Urinary bladder (tissue), 4 donors: ENCODE results near the gene ARHGAP28. TPM values are rescaled to one million over a fixed set of nuclear protein-coding genes. Genes with fewer than 3 reads are reported as not detected.

Experiments
- DNase-seq: peaks from one replicate; pipeline ENCODE4 v3.0.0-alpha.2; 2015; ENCODE audit errors: extremely low spot score
- H3K27ac ChIP-seq: one replicate; pipeline ENCODE4 v1.5.1; 2013; ENCODE audit warnings: low read depth, mild to moderate bottlenecking, moderate library complexity
- H3K36me3 ChIP-seq: one replicate; pipeline ENCODE4 v1.6.1; 2013; ENCODE audit warnings: mild to moderate bottlenecking, moderate library complexity; ENCODE audit not compliant: insufficient read depth
- H3K4me1 ChIP-seq: one replicate; pipeline ENCODE4 v1.6.1; 2013; ENCODE audit warnings: mild to moderate bottlenecking, moderate library complexity; ENCODE audit not compliant: insufficient read depth
- H3K4me3 ChIP-seq: one replicate; pipeline ENCODE4 v1.5.1; 2013; ENCODE audit warnings: low read depth, low read length
- WGBS: extraction: QIAGEN DNeasy Blood & Tissue Kit; methylation state at CpG from one replicate; pipeline ENCODE4 v1.1.7; 2013; 5-methylcytosine and 5-hydroxymethylcytosine counted together
- polyA plus RNA-seq: library from polyadenylated mRNA; stranded (reverse); fragments of 200-250 nt; gene quantifications from one replicate; pipeline ENCODE4 v1.2.3, GENCODE V29; 2013
- total RNA-seq: library from RNA; depleted of rRNA; stranded (reverse); fragments of >200 nt; gene quantifications from one replicate; pipeline ENCODE4 v1.2.3, GENCODE V29; 2014
- donor health status: healthy with polysubstance abuse.
- donor health status: healthy.

Gene ARHGAP28
- total and polyA plus RNA-seq, 2 donors = 9.1 to 84.0 TPM

- H3K4me1 ChIP-seq = no peaks in the 10 kb centered on the region
- no peaks in the 10 kb centered on the region for H3K36me3 ChIP-seq
- H3K4me3 ChIP-seq = no peak overlapping the region
- H3K27ac ChIP-seq = no peak overlapping the region
- DNase-seq = no peak
- WGBS = 71% methylated on average over 5 of the region's 5 CpGs
Measured at GRCh38 chr18:6743999-6744398, 14.5 kb downstream of the ARHGAP28 start.

- WGBS = 96% methylated on average over 1 of the region's 1 CpG
- H3K27ac ChIP-seq = no peak overlapping the region
Measured at GRCh38 chr18:6744816-6745455, 15.4 kb downstream of the ARHGAP28 start.

GRCh38 chr18:6745504-6746031 is 16.1 kb downstream of the ARHGAP28 start:
- no peak for DNase-seq
- H3K36me3 ChIP-seq = no peaks in the 10 kb centered on the region
- no peaks in the 10 kb centered on the region for H3K4me1 ChIP-seq
- H3K4me3 ChIP-seq = no peak overlapping the region
- 87% methylated on average over 5 of the region's 5 CpGs for WGBS
- no peak overlapping the region for H3K27ac ChIP-seq

More at GRCh38 chr18:6744816-6745455, 15.4 kb downstream of the ARHGAP28 start:
- no peaks in the 10 kb centered on the region for H3K36me3 ChIP-seq
- H3K4me3 ChIP-seq = no peak overlapping the region
- DNase-seq = no peak
- H3K4me1 ChIP-seq = no peaks in the 10 kb centered on the region

- Histone ChIP-seq H3K36me3 (no peaks in the 10 kb centered on the region), H3K4me3 (no peak overlapping the region), H3K4me1 (no peaks in the 10 kb centered on the region), H3K27ac (no peak overlapping the region)
- no peak for DNase-seq
- 85% methylated on average over 2 of the region's 2 CpGs for WGBS
Measured at GRCh38 chr18:6746386-6746960, 17.0 kb downstream of the ARHGAP28 start.

- H3K4me1 ChIP-seq = no peaks in the 10 kb centered on the region
- H3K27ac ChIP-seq = no peak overlapping the region
- 52% methylated on average over 2 of the region's 2 CpGs for WGBS
- DNase-seq = no peak
- H3K36me3 ChIP-seq = no peaks in the 10 kb centered on the region
- no peak overlapping the region for H3K4me3 ChIP-seq
Measured at GRCh38 chr18:6747646-6748045, 18.1 kb downstream of the ARHGAP28 start.

GRCh38 chr18:6748241-6748640 is 18.7 kb downstream of the ARHGAP28 start:
- 74% methylated on average over 2 of the region's 2 CpGs for WGBS
- Histone ChIP-seq H3K4me1 (no peaks in the 10 kb centered on the region), H3K36me3 (no peaks in the 10 kb centered on the region), H3K4me3 (no peak overlapping the region), H3K27ac (no peak overlapping the region)
- no peak for DNase-seq

GRCh38 chr18:6750411-6750810 is 20.9 kb downstream of the ARHGAP28 start:
- WGBS = 92% methylated on average over 1 of the region's 1 CpG
- H3K4me3 ChIP-seq = no peak overlapping the region
- no peaks in the 10 kb centered on the region for H3K4me1 ChIP-seq
- no peaks in the 10 kb centered on the region for H3K36me3 ChIP-seq
- H3K27ac ChIP-seq = no peak overlapping the region
- DNase-seq = no peak

- no peaks in the 10 kb centered on the region for H3K4me1 ChIP-seq
- H3K27ac ChIP-seq = no peak overlapping the region
- DNase-seq = no peak
- H3K36me3 ChIP-seq = no peaks in the 10 kb centered on the region
- 70% methylated on average over 2 of the region's 2 CpGs for WGBS
- H3K4me3 ChIP-seq = no peak overlapping the region
Measured at GRCh38 chr18:6751222-6751621, 21.7 kb downstream of the ARHGAP28 start.

GRCh38 chr18:6752202-6752860 is 22.8 kb downstream of the ARHGAP28 start:
- Histone ChIP-seq H3K4me1 (no peaks in the 10 kb centered on the region), H3K4me3 (no peak overlapping the region), H3K36me3 (no peaks in the 10 kb centered on the region), H3K27ac (peak overlapping the region; percentile 13)
- 31% methylated on average over 6 of the region's 6 CpGs for WGBS
- DNase-seq = no peak

GRCh38 chr18:6755107-6755506 is 25.6 kb downstream of the ARHGAP28 start:
- Histone ChIP-seq H3K36me3 (no peaks in the 10 kb centered on the region), H3K4me1 (no peaks in the 10 kb centered on the region), H3K27ac (no peak overlapping the region), H3K4me3 (no peak overlapping the region)
- WGBS = 84% methylated on average over 5 of the region's 5 CpGs
- DNase-seq = no peak

GRCh38 chr18:6757931-6758330 is 28.4 kb downstream of the ARHGAP28 start:
- H3K27ac ChIP-seq = no peak overlapping the region
- WGBS = 32% methylated on average over 4 of the region's 4 CpGs
- no peaks in the 10 kb centered on the region for H3K4me1 ChIP-seq
- no peak for DNase-seq
- H3K36me3 ChIP-seq = no peaks in the 10 kb centered on the region
- H3K4me3 ChIP-seq = peak overlapping the region; percentile 4

- DNase-seq = no peak
- Histone ChIP-seq H3K27ac (no peak overlapping the region), H3K36me3 (no peaks in the 10 kb centered on the region), H3K4me3 (no peak overlapping the region), H3K4me1 (no peaks in the 10 kb centered on the region)
- WGBS = 57% methylated on average over 2 of the region's 2 CpGs
Measured at GRCh38 chr18:6759579-6759978, 30.1 kb downstream of the ARHGAP28 start.

GRCh38 chr18:6763524-6763923 is 34.0 kb downstream of the ARHGAP28 start:
- WGBS = 65% methylated on average over 6 of the region's 6 CpGs
- no peak overlapping the region for H3K27ac ChIP-seq

GRCh38 chr18:6764382-6764781 is 34.9 kb downstream of the ARHGAP28 start:
- WGBS = 90% methylated on average over 3 of the region's 3 CpGs
- Histone ChIP-seq H3K36me3 (no peaks in the 10 kb centered on the region), H3K4me3 (no peak overlapping the region), H3K27ac (no peak overlapping the region), H3K4me1 (no peaks in the 10 kb centered on the region)
- no peak for DNase-seq

More at GRCh38 chr18:6763524-6763923, 34.0 kb downstream of the ARHGAP28 start:
- Histone ChIP-seq H3K4me3 (no peak overlapping the region), H3K4me1 (no peaks in the 10 kb centered on the region), H3K36me3 (no peaks in the 10 kb centered on the region)
- DNase-seq = no peak
